ENCODE results near the gene TRIM42. TPM values are rescaled to one million over a fixed set of nuclear protein-coding genes. Genes with fewer than 3 reads are reported as not detected.

Gene TRIM42
- total RNA-seq, 2 experiments from 2014 or later, result not detected

DNA sequence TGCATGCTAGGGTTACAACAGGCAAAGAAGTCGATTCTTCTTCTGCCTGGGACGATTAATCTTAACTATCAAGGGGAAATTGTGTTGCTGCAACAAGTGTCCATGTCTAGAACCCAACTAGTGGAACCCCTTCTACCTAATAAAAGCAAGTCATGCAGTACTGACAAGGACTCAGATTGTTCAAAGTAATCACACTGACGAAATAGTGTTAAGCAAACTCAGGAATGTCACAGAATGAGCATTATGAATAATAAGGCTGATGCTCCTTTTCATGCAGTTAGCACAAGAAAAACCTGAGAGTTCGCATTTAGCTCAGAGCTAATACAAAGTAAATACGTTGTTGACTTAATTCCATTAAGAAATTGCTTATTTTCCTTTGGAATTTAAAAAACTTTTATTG lies 47.5 kb upstream of the TRIM42 start:
- H3K9me3 ChIP-seq (ENCODE audit: low read length), result no peaks in the 10 kb centered on the region
- BruUV-seq (replicated peaks), result no TSS peak

DNA sequence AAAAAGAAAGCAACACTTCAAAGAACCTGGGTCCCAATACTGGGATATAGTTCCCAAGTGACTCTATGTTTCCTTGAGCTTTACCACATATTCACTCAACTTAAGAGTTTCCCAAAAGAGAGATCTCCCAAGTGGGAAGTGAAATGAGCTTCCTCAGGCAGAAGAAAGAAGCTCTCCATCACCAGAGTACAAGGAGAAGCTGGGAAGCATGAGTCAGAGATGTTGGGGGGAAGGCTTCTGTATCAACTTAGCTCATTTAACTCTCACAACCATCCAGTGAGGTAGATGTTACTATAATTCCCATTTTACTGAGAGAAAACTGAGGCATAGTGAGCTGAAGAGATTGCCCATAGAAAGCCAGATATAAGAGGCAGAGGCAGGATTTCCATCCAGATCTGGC lies 47.0 kb upstream of the TRIM42 start:
- Histone ChIP-seq H3K27ac (ENCODE audit: low read depth, low read length, poor library complexity, severe bottlenecking) (no peak overlapping the region), H3K4me3 (ENCODE audit: low read depth, low read length, poor library complexity, severe bottlenecking) (no peak overlapping the region), H3K36me3 (ENCODE audit: insufficient read depth, low read length) (no peaks in the 10 kb centered on the region), H3K9me3 (ENCODE audit: low read length) (no peaks in the 10 kb centered on the region), H3K79me2 (ENCODE audit: insufficient read depth, low read depth, low read length) (no peaks in the 10 kb centered on the region), H2AFZ (ENCODE audit: low read length) (no peak overlapping the region), H3K4me2 (ENCODE audit: low read length) (no peak overlapping the region), H4K20me1 (ENCODE audit: insufficient read depth, low read length) (no peaks in the 10 kb centered on the region), H3K9me2 (ENCODE audit: insufficient read depth, low read length) (no peaks in the 10 kb centered on the region), H3K4me1 (ENCODE audit: insufficient read depth, low read length, poor library complexity, severe bottlenecking) (no peaks in the 10 kb centered on the region)
- no TSS peak for BruUV-seq (replicated peaks)
- CTCF ChIA-PET (ENCODE audit: unreplicated experiment), result no interaction called here
- intact Hi-C loops (cut with micrococcal nuclease; ENCODE audit: unreplicated experiment), result no loop called here
- TF ChIP-seq, protein P1, sequence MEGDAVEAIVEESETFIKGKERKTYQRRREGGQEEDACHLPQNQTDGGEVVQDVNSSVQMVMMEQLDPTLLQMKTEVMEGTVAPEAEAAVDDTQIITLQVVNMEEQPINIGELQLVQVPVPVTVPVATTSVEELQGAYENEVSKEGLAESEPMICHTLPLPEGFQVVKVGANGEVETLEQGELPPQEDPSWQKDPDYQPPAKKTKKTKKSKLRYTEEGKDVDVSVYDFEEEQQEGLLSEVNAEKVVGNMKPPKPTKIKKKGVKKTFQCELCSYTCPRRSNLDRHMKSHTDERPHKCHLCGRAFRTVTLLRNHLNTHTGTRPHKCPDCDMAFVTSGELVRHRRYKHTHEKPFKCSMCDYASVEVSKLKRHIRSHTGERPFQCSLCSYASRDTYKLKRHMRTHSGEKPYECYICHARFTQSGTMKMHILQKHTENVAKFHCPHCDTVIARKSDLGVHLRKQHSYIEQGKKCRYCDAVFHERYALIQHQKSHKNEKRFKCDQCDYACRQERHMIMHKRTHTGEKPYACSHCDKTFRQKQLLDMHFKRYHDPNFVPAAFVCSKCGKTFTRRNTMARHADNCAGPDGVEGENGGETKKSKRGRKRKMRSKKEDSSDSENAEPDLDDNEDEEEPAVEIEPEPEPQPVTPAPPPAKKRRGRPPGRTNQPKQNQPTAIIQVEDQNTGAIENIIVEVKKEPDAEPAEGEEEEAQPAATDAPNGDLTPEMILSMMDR (conservative IDR thresholded peaks at IDR 0.05; ENCODE audit: low read length), result no peak
- no peak for TF ChIP-seq EZH2phosphoT487 (IDR thresholded peaks at IDR 0.05; ENCODE audit: borderline replicate concordance, low read depth, low read length)
- POLR2A ChIA-PET, result no interaction called here
- DNase-seq (ENCODE audit: low spot score), result no peak

More for the DNA sequence above, 47.5 kb upstream of the TRIM42 start:
- Histone ChIP-seq H3K4me3 (ENCODE audit: low read depth, low read length, poor library complexity, severe bottlenecking) (no peak overlapping the region), H3K9me2 (ENCODE audit: insufficient read depth, low read length) (no peaks in the 10 kb centered on the region), H3K4me1 (ENCODE audit: insufficient read depth, low read length, poor library complexity, severe bottlenecking) (no peaks in the 10 kb centered on the region), H2AFZ (ENCODE audit: low read length) (no peak overlapping the region), H4K20me1 (ENCODE audit: insufficient read depth, low read length) (no peaks in the 10 kb centered on the region), H3K27ac (ENCODE audit: low read depth, low read length, poor library complexity, severe bottlenecking) (no peak overlapping the region), H3K79me2 (ENCODE audit: insufficient read depth, low read depth, low read length) (no peaks in the 10 kb centered on the region), H3K36me3 (ENCODE audit: insufficient read depth, low read length) (no peaks in the 10 kb centered on the region), H3K4me2 (ENCODE audit: low read length) (no peak overlapping the region)
- CTCF ChIA-PET (ENCODE audit: unreplicated experiment), result no interaction called here
- intact Hi-C loops (cut with micrococcal nuclease; ENCODE audit: unreplicated experiment), result no loop called here
- DNase-seq (ENCODE audit: low spot score), result no peak
- POLR2A ChIA-PET, result no interaction called here
- TF ChIP-seq, protein P1 (conservative IDR thresholded peaks at IDR 0.05; ENCODE audit: low read length), result no peak
- TF ChIP-seq EZH2phosphoT487 (IDR thresholded peaks at IDR 0.05; ENCODE audit: borderline replicate concordance, low read depth, low read length), result no peak

GRCh38 chr3:140635276-140635675 lies 42.6 kb upstream of the TRIM42 start:
- no peak overlapping the region for H3K4me3 ChIP-seq (ENCODE audit: low read depth, low read length, poor library complexity, severe bottlenecking)
- DNase-seq (ENCODE audit: low spot score), result no peak
- H3K4me1 ChIP-seq (ENCODE audit: insufficient read depth, low read length, poor library complexity, severe bottlenecking), result no peaks in the 10 kb centered on the region
- no peak for TF ChIP-seq EZH2phosphoT487 (IDR thresholded peaks at IDR 0.05; ENCODE audit: borderline replicate concordance, low read depth, low read length)
- TF ChIP-seq, protein P1 (conservative IDR thresholded peaks at IDR 0.05; ENCODE audit: low read length), result no peak
- no TSS peak for BruUV-seq (replicated peaks)
- no peak overlapping the region for H3K27ac ChIP-seq (ENCODE audit: low read depth, low read length, poor library complexity, severe bottlenecking)
- no peaks in the 10 kb centered on the region for H3K9me3 ChIP-seq (ENCODE audit: low read length)
- H2AFZ ChIP-seq (ENCODE audit: low read length), result no peak overlapping the region
- POLR2A ChIA-PET, result interaction anchor here (0.5 to 0.7 kb wide), 3 partner anchors 19 to 112 kb away, joined by 3 to 5 read pairs (median 4); no protein-coding TSS in a partner anchor
- no peaks in the 10 kb centered on the region for H3K79me2 ChIP-seq (ENCODE audit: insufficient read depth, low read depth, low read length)
- CTCF ChIA-PET (ENCODE audit: unreplicated experiment), result no interaction called here
- no peak overlapping the region for H3K4me2 ChIP-seq (ENCODE audit: low read length)
- intact Hi-C loops (cut with micrococcal nuclease; ENCODE audit: unreplicated experiment), result no loop called here
- H4K20me1 ChIP-seq (ENCODE audit: insufficient read depth, low read length), result no peaks in the 10 kb centered on the region
- H3K36me3 ChIP-seq (ENCODE audit: insufficient read depth, low read length), result no peaks in the 10 kb centered on the region
- H3K9me2 ChIP-seq (ENCODE audit: insufficient read depth, low read length), result no peaks in the 10 kb centered on the region

Data from OCI-LY7 (cell line).